ENCODE data around the gene NECTIN1.

The NECTIN1 gene

DNA sequence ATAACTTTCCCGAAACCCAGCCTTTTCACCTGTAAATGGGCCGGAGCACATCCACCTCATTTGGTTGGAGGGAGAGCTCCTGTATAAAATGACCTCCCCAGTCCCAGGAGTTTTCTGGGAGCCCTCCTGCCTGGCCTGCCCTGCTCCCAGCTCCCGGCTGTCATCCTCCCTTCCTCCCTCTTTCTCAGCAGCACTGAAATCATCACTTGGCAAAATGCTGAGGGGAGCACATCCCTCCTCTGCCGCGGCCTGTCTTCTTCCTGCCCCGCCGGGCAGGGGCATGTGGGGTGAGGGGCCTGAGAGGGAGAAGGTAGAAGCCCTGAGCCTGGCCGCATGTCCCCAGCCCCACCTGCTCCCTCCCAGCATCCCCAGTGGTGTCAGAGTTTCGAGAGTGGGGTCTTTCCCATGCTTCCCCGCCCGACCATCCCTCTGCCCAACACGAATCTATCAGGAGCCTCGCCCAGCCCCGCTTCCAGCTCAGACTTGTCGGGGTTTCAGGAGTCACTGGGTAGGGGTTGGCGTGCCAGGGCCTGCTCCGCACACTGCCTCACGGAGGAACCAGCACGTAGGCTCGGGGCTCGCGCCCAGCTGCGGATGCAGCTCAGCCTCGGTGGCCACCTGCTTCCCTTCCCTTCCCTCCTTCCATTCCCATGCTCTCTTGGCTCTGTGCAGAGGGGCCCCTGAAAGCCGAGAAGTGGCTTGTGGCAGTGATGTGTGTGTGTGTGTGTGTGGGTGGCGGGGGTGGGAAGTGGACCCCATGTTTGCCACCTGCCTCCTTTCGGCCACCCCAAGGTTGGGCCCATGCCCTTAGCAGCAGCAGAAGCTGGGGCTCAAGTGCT, 37.1 kb downstream of the NECTIN1 start:
- no peak for DNase-seq

DNA sequence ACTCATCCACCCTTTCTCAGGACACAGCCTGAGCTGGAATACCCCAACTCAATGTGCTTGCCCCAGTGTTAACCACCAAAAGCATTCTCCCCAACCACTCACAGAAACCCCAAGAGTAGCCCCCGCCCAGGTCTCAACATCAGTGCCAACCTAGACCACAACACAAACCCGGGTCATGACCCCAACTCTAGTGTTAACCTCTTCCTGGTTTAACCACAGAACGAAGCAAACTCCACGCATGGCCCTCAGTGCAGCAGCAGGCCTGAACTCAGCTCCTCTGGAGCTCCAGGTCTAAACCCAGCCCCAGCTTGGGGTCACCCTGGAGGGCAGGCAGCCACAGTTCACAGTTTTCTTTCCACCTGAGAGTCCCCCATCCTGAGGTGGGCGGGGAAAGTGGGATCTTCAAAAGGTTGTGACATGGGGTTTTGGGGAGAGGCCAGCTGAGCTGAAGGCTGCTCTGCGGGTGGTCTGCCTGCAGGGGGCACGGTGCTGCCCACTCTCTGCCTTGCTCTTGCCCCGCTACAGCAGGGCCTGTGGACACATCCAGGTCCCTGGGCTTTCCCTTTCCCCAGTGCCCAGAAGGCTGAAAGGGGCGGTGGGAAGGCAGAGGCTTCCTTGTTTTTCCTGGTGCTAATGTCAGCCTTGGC, 37.9 kb downstream of the NECTIN1 start:
- no peak for DNase-seq

DNA sequence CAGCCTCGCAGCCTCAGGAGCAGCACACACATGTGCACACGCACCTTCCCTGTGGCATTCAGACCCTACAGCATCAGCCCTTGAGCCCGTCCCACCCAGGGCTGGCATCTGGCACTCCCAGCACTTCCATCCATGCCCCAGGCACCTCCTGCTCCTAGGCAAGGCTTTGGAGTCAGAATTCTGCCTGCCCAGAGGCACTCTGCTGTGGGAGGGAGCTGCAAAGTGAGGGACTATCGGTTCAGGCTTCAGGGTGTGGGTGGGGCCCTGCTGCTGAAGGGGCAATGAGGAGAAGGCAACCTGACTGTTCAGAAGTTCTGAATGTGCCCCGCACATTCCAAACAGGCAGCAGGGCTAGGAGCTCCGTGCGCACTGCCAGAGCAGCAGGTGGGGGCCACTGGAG, 39.7 kb downstream of the NECTIN1 start:
- DNase-seq = no peak

DNA sequence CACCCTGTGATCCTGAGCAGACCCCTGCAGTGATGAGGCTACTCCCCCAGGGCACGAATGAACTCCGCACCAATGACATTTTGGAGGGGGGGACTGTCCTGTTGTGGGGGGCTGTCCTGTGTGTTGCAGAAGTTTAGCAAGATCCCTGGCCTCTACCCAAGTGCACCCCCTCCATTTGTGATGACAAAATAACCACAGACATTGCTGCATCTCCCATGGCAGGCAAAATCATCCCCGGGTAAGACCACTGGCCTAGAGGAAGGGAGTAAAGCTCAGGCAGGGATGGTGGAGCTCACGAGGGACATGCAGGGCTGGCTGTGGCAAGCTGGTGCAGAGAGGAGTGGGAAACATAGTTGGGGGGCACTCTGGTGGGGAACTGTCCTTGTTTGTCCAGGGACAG, 40.6 kb downstream of the NECTIN1 start:
- no peak for DNase-seq

DNA sequence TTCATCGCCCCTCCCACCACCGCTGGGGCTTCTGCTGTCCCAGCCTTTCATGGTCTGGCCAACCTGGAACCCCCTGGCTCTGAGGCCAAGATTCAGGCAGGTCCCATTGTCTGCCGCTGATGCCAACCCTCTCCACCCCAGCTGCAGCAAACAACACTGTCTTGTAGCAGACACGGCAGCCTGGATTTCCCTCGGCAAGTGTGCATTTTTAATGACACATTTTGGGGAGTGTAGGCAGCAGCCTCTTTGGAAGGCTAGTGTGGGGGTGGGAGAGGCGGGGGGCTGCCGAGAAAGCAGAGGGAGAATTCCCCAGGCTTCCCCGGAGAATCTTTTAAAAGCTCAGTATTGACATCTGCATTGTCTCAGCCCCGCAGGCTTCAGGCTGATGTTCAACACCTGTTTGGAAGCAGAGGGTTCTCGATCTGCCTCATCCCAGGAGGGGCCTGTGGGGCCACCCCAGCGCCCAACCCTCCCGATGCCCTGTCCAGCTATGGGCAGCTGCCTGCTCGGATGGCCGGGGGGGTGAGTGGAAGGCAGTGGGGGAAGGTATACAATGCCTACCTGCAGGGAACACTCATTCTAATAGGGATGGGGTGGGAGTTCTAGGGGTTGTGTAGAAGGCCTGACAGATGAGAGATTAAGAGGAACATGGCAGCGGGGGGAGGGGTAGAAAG, 41.5 kb downstream of the NECTIN1 start:
- DNase-seq = no peak

DNA sequence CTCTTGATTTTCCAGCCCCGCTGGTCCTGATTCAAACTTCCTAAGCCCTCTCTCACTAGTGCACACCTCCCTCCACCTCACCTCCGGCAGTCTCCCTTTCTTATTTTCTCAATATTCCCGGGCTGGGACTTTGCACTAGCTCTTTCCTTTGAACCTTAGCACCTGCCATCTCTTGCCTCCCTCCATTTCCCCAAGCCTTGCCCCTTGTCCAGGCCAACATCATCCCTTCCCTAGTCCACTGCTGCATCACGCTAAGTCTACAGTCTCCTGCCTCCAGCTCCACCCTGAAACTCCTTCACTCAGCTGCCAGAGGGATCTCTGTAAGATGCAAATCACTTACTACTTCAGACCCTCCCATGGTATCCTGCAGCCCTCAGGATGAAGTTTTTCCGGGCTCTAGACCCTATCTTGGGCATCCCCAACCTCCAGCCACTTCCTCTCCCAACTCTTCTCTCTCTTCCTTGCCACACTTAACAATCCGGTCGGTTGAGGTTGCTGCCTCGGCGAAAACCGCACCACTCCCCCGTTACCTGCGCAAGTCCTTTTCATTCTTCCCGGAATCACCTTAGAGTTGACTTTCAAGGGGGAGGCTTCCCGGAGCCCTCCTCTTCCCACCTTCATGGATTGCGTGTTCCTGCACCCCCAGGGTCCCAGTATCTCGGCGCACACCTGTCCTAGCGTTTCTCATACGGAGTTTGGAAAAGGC, 42.7 kb downstream of the NECTIN1 start:
- no peak for DNase-seq

DNA sequence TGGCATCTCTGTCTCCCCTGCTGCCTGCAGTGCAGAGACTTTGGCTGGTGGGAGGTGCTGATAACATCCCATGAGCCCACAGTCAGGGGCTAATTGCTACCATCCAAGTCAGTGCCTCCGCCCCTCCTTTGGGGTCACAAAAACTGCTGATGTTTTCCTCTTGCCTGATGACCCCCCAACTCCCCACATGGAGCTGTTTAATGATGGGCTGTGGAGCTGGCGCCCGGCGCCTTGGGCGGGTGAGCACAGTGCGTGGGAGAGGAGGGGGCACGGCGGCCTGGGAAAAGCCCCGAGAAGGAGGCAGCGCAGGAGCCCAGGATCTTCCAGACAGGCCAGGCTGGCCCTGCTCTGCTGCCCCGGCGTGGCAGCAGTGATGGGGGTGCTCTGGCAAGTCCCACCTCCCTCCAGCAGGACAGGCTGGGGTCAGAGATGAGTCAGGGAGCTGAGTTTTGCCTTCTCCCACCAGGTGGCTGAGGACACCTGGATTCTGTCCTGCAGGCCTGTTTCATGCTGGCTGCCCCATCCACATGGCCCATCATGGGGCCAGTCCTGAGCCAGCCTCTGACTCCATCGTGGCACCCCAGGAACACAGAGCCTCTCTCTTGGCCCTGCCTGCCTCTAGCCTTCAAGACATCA, 43.8 kb downstream of the NECTIN1 start:
- DNase-seq = no peak

DNA sequence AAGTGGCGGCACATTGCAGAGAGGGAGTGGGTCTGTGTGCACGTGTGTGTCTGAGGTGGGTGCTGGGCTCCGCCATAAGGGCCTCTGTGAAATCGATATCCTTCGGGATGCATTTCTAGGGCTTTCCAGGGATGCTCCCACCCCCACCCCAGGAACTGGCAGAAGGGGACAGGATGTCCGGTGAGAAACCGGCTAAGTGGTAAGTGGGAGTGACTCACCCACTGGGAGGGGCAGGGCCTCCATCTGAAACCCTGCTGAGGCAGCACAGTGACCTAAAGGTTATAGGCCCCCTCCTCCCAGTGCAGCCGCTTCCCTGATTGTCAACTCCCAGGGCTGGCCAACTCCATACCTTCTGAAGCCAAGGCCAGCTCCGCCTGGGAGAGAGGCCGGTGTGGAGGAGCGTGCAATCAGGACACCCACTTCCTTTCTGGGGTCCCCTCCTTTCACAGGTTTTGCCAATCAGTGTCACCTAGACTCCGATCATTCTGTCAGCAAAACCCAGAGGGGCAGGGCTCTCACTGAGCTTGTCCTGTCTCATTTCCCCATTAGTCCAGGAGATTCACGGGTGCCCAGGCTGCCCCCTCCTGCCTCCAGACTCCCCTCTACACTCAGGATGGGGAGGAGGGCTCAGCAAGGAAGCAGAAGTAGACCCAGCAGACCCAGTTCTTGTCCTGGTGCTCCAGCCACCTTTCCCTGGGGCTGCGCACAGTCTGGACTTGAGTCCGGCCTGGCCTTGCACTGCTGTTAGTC, 44.5 kb downstream of the NECTIN1 start:
- no peak for DNase-seq

DNA sequence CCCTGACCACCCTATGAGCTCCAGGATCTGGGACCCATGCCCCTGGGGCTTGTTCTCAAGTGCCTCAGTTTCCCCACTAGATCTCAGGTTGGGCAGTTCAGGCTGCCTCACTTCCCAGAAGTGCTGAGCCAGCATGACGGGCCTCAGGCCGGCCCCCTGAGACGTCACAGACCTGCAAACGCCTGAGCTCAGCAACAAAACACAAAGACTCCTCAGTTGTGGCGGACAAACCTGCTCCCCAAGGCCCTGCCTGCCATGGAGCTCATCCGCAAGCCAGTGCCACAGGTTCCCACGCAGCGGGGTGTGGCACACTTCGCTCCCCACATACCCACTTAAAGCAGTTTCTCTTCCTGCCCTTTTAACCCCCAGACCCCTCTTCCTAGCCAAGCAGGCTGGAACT, 45.2 kb downstream of the NECTIN1 start:
- no peak for DNase-seq

DNA sequence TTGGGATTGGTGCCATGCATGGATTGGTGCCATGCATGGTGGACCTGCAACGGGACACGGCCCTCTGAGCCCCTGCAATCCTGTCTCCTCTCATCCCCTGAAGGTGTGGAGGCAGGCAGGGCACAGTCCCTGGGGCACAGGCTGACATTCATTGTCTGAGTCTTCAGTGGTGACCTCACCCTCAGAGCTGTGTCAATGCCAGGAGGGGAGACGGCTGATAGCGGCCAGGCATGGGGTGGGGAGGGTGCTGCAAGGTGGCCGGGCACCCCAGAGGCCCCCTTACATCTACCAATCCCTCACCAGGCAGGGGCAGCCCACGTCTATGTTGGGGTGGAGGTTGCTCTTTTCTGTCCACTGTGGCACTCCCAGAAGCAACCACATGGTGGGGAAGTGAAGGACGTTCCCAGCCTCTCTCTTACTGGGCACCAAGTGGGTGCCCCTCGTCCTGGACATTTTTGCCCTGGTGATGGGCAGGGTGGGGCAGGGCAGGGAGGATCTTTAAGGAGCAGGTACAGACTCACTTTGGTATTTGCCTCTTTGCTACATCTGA, 47.6 kb downstream of the NECTIN1 start:
- no peak for DNase-seq

DNA sequence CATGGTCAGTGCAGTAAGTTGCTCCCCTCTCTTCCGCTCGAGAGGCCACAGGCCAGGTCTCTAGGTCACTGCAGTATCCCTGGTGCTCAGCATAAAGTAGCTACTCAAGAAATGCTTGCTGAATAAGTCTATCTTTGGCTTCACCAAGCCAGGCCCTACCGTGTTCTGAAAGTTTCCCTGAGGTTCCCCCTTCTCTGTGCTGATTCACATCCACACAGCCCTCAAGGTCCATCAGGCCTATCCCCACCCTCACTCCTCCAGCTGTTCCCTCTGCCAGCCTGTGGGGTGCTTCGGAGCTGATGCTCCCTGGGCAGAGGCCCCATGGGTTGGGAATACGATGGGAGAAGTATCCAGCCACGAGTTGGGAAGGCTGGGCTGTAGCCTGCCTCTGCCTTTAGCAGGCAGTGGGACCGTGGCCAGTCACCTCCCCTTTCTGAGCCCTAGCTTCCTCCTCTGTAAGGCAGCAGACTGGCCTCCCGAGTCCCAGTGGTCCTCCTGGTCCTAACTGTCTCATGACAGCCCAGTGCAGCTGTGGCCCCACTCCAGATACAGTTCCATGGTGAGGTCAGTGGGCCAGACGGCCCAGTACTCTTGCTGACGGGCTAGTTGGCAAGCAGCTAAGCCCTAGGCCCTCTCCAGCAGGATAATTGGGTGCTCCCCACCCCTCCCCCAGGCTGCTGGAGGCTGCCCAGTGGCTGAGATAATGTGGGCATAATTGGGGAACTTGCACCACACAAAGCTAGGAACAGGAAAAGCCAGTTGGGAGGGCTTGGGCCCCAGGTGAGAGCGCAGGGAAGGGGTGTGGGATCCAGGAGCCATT, 48.2 kb downstream of the NECTIN1 start:
- no peak for DNase-seq

DNA sequence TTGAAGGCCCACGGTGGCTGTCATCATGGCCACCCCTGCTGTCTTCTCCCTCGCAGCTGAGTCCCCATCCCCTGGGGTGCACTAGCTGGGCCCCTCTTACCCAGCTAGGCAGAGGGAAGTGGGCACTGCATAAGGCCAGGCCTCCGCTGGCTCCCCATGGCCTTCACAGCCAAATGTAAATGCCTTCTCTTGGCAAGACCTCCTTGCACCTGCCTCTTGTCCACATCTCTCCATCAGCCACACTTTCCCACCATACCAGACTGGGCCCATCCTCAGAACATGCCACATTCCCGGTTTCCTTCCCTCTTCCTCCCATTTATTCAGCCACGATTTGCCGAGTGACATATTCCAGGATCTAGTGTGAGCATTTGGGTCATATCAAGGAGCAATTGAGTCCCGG, 49.7 kb downstream of the NECTIN1 start:
- no peak for DNase-seq

DNA sequence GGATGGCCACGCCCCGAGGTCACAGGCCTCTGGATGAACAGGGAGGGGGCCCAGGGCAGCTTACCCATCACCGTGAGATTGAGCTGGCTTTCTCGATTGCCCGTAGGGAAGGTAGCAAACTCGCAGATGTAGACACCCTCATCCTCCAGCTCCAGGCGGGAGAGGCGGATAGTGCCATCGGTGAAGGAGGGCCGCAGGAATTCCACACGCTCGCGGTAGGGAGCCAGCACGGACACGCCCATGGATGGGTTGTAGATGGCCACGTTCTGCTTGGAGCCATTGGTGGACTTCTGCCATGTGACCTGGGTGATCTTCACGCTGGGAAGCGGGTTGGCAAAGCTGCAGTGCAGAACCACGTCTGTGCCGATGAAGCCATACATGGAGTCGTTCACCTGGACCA, 50.6 kb downstream of the NECTIN1 start:
- no peak for DNase-seq

DNA sequence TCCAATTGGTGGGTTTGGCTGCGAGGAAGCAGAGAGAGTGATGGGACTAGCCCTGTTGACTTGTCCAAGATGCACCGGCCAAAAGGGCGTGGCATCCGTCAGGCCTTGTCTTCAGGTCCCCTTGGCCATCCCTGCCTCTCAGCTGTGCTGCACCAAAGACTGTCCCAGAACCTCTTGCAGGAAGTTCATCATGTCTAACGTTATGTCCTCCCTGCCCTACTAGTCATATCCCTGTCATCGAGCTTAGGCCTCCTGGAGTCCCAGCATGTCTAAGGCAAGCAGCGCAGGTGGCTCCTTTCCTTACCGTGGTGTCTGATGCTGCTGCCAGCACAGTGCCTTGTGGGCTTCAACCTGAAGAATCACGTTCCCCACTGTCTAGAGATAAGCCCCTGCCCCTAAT, 51.2 kb downstream of the NECTIN1 start:
- DNase-seq = no peak

DNA sequence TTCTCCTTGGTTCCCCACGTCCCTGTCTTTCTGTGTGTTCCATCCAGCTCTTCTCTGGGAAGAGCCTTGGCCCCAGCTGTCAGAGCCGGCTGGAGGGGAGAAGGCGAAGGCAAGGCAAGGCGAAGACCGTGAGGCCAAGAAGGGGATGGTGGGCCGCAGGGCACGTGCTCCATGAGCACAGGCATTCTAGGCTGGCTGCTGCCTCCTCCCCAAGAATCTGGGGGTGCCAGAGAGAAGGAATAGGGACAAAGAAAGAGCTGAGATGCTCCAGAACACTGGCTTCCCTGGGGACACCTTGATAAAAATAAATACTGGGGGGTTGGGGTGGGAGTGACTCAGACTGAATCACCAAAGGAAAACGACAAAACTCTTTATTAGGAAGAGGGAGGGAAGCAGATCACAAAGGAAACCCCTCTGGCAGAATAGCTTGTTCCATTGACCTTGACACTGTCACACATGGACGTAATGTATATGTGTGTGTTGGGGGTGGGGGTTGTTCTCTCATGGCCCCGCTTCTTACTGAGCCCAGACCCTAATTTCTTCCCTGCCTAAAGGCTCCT, 52.5 kb downstream of the NECTIN1 start:
- no peak for DNase-seq

DNA sequence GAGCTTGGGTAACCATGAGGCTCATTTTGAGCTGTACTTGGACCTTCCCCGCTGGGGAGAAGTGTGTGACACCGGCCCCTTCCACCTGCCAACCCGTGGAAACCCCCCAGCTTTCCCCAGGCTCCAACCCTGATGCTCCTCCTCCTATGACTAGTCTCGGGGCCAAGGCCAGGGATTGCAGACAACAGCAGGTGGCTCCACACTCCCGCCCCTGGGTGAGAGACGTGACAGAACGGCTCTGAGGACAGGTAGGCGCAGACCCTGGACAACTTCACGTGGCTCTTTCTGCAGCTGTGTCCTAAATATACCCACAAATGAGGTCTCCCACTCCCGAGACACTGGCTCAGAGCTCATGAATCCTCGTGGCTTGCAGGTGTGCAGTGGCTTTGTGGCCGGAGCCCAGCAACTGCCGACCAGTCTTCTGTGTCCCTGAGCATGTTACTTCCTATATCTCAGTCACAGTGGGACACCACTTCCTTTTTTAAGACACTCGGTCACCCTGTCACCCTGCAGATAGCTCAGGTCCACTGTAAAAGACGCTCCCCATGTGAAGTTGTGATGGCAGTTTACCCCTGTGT, 55.2 kb downstream of the NECTIN1 start:
- DNase-seq = peak; percentile 43

DNA sequence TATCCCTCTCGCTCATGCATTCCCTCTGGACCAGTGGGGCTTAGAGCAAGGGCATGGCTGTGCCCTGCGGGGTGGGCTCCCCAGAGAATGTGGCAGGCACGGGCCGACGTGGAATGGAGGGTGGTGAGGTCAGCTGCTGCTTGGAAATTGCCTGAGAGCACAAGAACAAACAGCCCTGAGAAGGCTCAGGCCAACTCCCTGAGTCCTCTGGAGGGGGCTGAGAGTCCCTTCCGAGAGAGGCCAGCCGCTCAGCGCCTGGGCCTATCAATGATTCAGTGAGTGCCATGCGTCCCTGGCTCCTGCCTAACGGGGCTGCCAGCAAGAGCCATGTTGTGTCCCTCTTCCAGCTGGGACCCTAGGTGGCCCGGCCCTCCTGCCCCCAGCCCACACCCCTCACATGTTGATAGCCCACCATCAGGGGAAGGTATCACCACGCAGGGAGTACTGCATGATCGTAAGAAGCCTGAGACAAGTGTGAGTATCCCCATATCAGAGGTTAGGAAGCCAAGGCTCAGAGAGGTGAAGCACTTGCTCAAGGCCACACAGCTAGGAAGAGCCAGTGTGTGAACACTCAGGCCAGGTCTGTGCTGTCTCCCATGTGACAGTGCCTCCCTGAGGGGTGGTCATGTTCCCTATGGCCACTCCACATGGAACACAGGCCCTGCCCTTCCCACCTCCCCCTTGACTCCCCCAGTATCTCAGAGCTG, 55.8 kb downstream of the NECTIN1 start:
- no peak for DNase-seq

DNA sequence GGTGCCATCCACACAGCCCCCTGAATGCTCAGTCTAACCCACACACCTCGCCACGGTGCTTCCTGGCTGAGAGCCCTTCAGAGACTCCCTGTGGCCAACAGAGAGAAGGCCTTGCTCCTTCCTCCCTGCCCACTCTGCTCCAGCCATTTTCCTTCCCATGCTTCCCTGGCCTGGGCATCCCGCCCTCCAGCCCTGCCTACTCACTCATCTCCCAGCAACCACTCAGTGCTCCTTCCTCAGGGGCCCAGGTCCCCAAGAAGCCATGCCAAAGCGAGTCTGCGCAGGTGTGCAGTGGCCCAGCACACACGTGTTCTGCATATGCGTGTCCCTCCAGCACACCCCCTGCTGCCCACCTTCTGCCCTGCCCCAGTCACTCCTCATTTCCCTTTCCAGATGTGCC, 56.4 kb downstream of the NECTIN1 start:
- no peak for DNase-seq

DNA sequence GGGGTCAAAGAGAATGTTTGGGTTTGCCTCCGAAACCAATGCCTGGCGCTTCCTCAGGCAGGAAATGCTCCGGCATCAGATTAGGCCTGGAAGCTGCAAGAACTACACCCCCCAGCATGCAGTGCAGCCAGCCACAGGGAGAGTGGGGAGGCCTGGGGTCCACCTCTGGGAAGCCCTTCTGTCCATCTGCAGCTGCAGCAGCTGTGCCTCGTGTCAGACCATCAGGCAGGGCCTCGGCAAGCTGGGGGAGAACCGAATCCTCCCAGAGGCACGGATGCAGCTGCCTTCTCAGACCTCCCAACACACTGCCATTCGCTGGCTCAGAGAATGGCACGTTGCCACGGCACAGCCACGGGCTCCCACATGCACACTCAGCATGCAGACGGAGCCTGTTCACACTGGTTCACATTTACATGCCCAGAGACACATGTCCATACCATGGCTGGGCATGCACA, 57.4 kb downstream of the NECTIN1 start:
- DNase-seq = no peak

All from CD4-positive, alpha-beta T cell treated with Interferon gamma for 1 hour (primary cell).